ENCODE results near the gene MRPL39. TPM values are rescaled to one million over a fixed set of nuclear protein-coding genes. Genes with fewer than 3 reads are reported as not detected.

The MRPL39 gene
- total and polyA plus RNA-seq, 4 donors: 19.2 to 35.7 (median 24.4) TPM

DNA sequence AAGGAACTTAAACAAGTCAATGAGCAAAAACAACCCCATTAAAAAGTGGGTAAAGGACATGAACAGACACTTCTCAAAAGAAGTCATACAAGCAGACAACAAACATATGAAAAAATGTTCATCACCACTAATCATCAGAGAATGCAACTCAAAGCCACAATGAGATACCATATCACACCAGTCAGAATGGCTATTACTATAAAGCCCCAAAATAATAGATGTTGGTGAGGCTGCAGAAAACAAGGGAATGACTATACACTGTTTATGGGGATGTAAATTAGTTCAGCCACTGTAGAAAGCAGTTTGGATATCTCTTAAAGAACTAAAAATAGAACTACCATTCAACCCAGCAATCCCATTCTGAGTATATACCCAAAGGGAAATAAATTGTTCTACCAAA is 51.2 kb downstream of the MRPL39 start:
- Histone ChIP-seq H3K4me3 (ENCODE audit: low read depth in 1 of 3, low read length in 3 of 3) (no peak overlapping the region), H3K27me3 (ENCODE audit: control insufficient read depth in 4 of 4, insufficient read depth in 4 of 4, low read length in 3 of 4) (no peaks in the 10 kb centered on the region), H3K9me3 (ENCODE audit: control insufficient read depth in 4 of 4, low read length in 3 of 4) (no peaks in the 10 kb centered on the region), H3K4me1 (ENCODE audit: control insufficient read depth in 4 of 4, insufficient read depth in 4 of 4, low read length in 3 of 4) (no peaks in the 10 kb centered on the region), H3K9ac (ENCODE audit: low read depth in 1 of 2, low read length in 2 of 2) (no peak overlapping the region), H3K36me3 (ENCODE audit: control insufficient read depth in 4 of 4, insufficient read depth in 3 of 4, low read depth in 1 of 4, low read length in 3 of 4) (no peaks in the 10 kb centered on the region), H3K27ac (ENCODE audit: low read depth in 1 of 2, low read length in 2 of 2) (no peak overlapping the region)
- DNase-seq (ENCODE audit: low spot score): no peak
- TF ChIP-seq GABPA (IDR thresholded peaks at IDR 0.05 in 1 of 2, conservative IDR thresholded peaks at IDR 0.05 in 1 of 2) (no peak), MAX (IDR thresholded peaks at IDR 0.05) (no peak)

GRCh38 chr21:25555492-25555891 is 51.8 kb downstream of the MRPL39 start:
- H3K9me3 ChIP-seq (ENCODE audit: control insufficient read depth in 4 of 4, low read length in 3 of 4): no peaks in the 10 kb centered on the region
- no peaks in the 10 kb centered on the region for H3K27me3 ChIP-seq (ENCODE audit: control insufficient read depth in 4 of 4, insufficient read depth in 4 of 4, low read length in 3 of 4)
- H3K4me1 ChIP-seq (ENCODE audit: control insufficient read depth in 4 of 4, insufficient read depth in 4 of 4, low read length in 3 of 4): no peaks in the 10 kb centered on the region
- no peak overlapping the region for H3K9ac ChIP-seq (ENCODE audit: low read depth in 1 of 2, low read length in 2 of 2)
- H3K27ac ChIP-seq (ENCODE audit: low read depth in 1 of 2, low read length in 2 of 2): no peak overlapping the region
- H3K4me3 ChIP-seq (ENCODE audit: low read depth in 1 of 3, low read length in 3 of 3): no peak overlapping the region
- TF ChIP-seq FOXA1 (IDR thresholded peaks at IDR 0.05) (no peak), HNF4G (IDR thresholded peaks at IDR 0.05) (no peak), NR2F2 (IDR thresholded peaks at IDR 0.05) (no peak), ZBTB33 (IDR thresholded peaks at IDR 0.05) (no peak), REST (IDR thresholded peaks at IDR 0.05) (no peak), EGR1 (IDR thresholded peaks at IDR 0.05; ENCODE audit: low read depth in 2 of 2) (no peak), TAF1 (conservative IDR thresholded peaks at IDR 0.05) (no peak), JUND (IDR thresholded peaks at IDR 0.05) (no peak), FOXA2 (IDR thresholded peaks at IDR 0.05) (no peak), MAX (IDR thresholded peaks at IDR 0.05) (no peak), SP1 (IDR thresholded peaks at IDR 0.05) (no peak), RXRA (IDR thresholded peaks at IDR 0.05) (no peak), YY1 (IDR thresholded peaks at IDR 0.05) (no peak), GABPA (IDR thresholded peaks at IDR 0.05 in 1 of 2, conservative IDR thresholded peaks at IDR 0.05 in 1 of 2) (no peak), RAD21 (IDR thresholded peaks at IDR 0.05) (no peak)
- TF ChIP-seq, protein P1, sequence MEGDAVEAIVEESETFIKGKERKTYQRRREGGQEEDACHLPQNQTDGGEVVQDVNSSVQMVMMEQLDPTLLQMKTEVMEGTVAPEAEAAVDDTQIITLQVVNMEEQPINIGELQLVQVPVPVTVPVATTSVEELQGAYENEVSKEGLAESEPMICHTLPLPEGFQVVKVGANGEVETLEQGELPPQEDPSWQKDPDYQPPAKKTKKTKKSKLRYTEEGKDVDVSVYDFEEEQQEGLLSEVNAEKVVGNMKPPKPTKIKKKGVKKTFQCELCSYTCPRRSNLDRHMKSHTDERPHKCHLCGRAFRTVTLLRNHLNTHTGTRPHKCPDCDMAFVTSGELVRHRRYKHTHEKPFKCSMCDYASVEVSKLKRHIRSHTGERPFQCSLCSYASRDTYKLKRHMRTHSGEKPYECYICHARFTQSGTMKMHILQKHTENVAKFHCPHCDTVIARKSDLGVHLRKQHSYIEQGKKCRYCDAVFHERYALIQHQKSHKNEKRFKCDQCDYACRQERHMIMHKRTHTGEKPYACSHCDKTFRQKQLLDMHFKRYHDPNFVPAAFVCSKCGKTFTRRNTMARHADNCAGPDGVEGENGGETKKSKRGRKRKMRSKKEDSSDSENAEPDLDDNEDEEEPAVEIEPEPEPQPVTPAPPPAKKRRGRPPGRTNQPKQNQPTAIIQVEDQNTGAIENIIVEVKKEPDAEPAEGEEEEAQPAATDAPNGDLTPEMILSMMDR (IDR thresholded peaks at IDR 0.05; ENCODE audit: low read depth, low read length, missing input control): no peak
- TF ChIP-seq, protein P2, sequence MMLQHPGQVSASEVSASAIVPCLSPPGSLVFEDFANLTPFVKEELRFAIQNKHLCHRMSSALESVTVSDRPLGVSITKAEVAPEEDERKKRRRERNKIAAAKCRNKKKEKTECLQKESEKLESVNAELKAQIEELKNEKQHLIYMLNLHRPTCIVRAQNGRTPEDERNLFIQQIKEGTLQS (IDR thresholded peaks at IDR 0.05): no peak
- DNase-seq (ENCODE audit: low spot score): no peak
- H3K36me3 ChIP-seq (ENCODE audit: control insufficient read depth in 4 of 4, insufficient read depth in 3 of 4, low read depth in 1 of 4, low read length in 3 of 4): no peaks in the 10 kb centered on the region

Data from liver (tissue), 9 donors.